Peyer's patch (tissue), 4 donors: Measurements from ENCODE around the gene MRC2.

Experiments
- POLR2A ChIP-seq, 2 donors: fragments of 450-650 bp; IDR thresholded peaks; one replicate each; pipeline ENCODE4 v1.5.1; 2017; ENCODE audit warnings: antibody characterized with exemption in 2 of 2, mild to moderate bottlenecking in 2 of 2, moderate library complexity in 2 of 2
- TF ChIP-seq, protein P1 (sequence below), 6 experiments: fragments of 450-650 bp in 4 of 6; fragments of 200-600 bp in 2 of 6; sonication (generic) in 1 of 6; IDR thresholded peaks; one replicate each; pipeline ENCODE4 v1.5.1; 2017 to 2019; ENCODE audit warnings: antibody characterized with exemption in 6 of 6, mild to moderate bottlenecking in 3 of 6, moderate library complexity in 1 of 6

DNA sequence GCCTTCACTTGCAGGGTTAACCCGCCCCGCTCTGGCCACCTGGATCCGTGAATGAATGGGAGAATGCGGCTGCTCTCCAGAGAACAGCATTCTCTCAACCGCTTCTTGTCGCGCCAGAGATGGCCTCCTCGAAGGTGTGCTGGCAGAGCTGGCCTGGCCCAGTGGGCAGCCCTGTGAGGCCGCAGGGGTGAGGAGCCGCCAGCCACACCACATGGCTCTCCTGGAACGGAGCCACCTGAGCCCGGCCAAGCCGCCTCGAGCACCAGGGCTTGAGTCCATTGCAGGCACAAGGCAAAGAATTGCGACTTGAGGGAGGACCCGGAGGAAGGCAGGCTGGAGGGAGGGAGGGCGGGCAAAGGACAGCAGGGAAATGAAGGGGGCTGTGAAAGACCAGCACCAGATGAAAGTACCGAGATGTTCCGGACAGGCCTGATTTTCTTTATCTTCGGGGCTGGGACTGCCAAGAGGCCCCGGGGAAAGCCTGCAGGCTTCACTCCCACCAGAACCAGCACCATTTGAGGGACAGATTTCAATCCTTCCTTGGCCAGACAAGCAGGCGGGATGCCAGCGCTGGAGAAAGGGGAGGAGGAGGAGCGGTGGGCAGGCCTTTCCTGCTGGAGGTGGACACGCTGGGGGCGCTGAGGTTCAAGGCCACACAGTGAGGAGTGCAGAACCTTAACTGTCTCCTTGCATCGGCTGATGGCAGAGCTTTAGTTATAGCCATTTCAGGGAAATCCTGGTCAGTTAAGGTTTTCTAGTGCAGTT lies 69.4 kb downstream of the MRC2 start:
- TF ChIP-seq, protein P1, sequence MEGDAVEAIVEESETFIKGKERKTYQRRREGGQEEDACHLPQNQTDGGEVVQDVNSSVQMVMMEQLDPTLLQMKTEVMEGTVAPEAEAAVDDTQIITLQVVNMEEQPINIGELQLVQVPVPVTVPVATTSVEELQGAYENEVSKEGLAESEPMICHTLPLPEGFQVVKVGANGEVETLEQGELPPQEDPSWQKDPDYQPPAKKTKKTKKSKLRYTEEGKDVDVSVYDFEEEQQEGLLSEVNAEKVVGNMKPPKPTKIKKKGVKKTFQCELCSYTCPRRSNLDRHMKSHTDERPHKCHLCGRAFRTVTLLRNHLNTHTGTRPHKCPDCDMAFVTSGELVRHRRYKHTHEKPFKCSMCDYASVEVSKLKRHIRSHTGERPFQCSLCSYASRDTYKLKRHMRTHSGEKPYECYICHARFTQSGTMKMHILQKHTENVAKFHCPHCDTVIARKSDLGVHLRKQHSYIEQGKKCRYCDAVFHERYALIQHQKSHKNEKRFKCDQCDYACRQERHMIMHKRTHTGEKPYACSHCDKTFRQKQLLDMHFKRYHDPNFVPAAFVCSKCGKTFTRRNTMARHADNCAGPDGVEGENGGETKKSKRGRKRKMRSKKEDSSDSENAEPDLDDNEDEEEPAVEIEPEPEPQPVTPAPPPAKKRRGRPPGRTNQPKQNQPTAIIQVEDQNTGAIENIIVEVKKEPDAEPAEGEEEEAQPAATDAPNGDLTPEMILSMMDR (IDR thresholded peaks at IDR 0.05): no peak
- TF ChIP-seq POLR2A (IDR thresholded peaks at IDR 0.05): no peak
